Endothelial cell of umbilical vein (primary cell): ENCODE results near the gene FOXP1. TPM values are rescaled to one million over a fixed set of nuclear protein-coding genes. Genes with fewer than 3 reads are reported as not detected.

Source experiments
- BruUV-seq: library from RNA; stranded (reverse); fragments of 400-500 nt; replicated peaks from 2 replicates; lab custom pipeline; 2021; lab: Mats Ljungman, UMichigan
- CTCF ChIA-PET: fragments of 300-600, 350-600 bp; sonication (Branson Sonifier 250); formaldehyde crosslinking; loops from one replicate; lab custom pipeline; 2021; ENCODE audit warnings: antibody characterized with exemption, inconsistent platforms; lab: Charles Lee
- POLR2A ChIA-PET: fragments of 300-600, 350-600 bp; sonication (Branson Sonifier 250); formaldehyde crosslinking; loops from one replicate; lab custom pipeline; 2021; ENCODE audit warnings: antibody characterized with exemption, inconsistent platforms; lab: Charles Lee
- DNase-seq: peaks from one replicate; pipeline ENCODE4 v3.0.0-alpha.2; 2011; ENCODE audit warnings: low read depth, low spot score
- FAIRE-seq: peaks from 2 replicates; lab custom pipeline; 2011; peaks lifted over from hg19 to GRCh38; lab: Jason Lieb, UNC
- H2AFZ ChIP-seq: 2 replicates; pipeline ENCODE4 v1.6.0; 2012; ENCODE audit warnings: low read depth, low read length, control low read depth, inconsistent platforms
- H3K27ac ChIP-seq: 2 replicates; pipeline ENCODE4 v1.5.1; 2011; ENCODE audit warnings: low read depth, mild to moderate bottlenecking, control low read depth, low read length, moderate library complexity; ENCODE audit not compliant: insufficient read depth
- H3K27me3 ChIP-seq, 2 experiments: 2 replicates each; pipeline versions ENCODE4 v1.6.0 to v1.6.1; 2011; ENCODE audit warnings: low read length in 2 of 2, mixed read lengths in 1 of 2; ENCODE audit not compliant: control insufficient read depth in 2 of 2, insufficient read depth in 2 of 2
- H3K36me3 ChIP-seq, 2 experiments: 2 replicates in 1 of 2; 3 replicates in 1 of 2; pipeline ENCODE4 v1.5.1; 2011; ENCODE audit warnings: low read length in 2 of 2, mild to moderate bottlenecking in 1 of 2, moderate library complexity in 1 of 2; ENCODE audit not compliant: control insufficient read depth in 2 of 2, insufficient read depth in 2 of 2; ENCODE audit errors: extremely low read depth in 1 of 2
- H3K4me1 ChIP-seq: 3 replicates; pipeline ENCODE4 v1.5.1; 2011; ENCODE audit warnings: mild to moderate bottlenecking, low read length; ENCODE audit not compliant: control insufficient read depth, insufficient read depth; ENCODE audit errors: extremely low read depth
- H3K4me2 ChIP-seq: 2 replicates; pipeline ENCODE4 v1.6.1; 2011; ENCODE audit warnings: low read length, control low read depth, mixed read lengths; ENCODE audit not compliant: insufficient read depth
- H3K4me3 ChIP-seq, 3 experiments: fragments of 200-600 bp in 1 of 3; sonication (generic), shearing (Covaris generic) in 1 of 3; replicated peaks in 1 of 3; 2 replicates each; pipeline ENCODE4 v1.5.1; 2011 to 2016; ENCODE audit warnings: control low read depth in 3 of 3, low read length in 3 of 3, mild to moderate bottlenecking in 2 of 3, inconsistent platforms in 1 of 3, low read depth in 1 of 3, moderate library complexity in 1 of 3; ENCODE audit not compliant: insufficient read depth in 1 of 3
- H3K79me2 ChIP-seq: 2 replicates; pipeline ENCODE4 v1.6.0; 2012; ENCODE audit warnings: low read length, inconsistent platforms; ENCODE audit not compliant: control insufficient read depth, insufficient read depth
- H3K9ac ChIP-seq: replicated peaks from 2 replicates; pipeline ENCODE3; 2011; ENCODE audit warnings: low read length, control low read depth; ENCODE audit not compliant: insufficient read depth; ENCODE audit errors: extremely low read depth
- H3K9me1 ChIP-seq: replicated peaks from 3 replicates; pipeline ENCODE4 v1.6.0; 2011; ENCODE audit warnings: mild to moderate bottlenecking, low read length; ENCODE audit not compliant: control insufficient read depth, insufficient read depth; ENCODE audit errors: extremely low read depth
- H3K9me3 ChIP-seq: replicated peaks from 2 replicates; pipeline ENCODE4 v1.5.1; 2012; ENCODE audit warnings: low read length, inconsistent platforms; ENCODE audit not compliant: control insufficient read depth, insufficient read depth
- H4K20me1 ChIP-seq: replicated peaks from 2 replicates; pipeline ENCODE3; 2011; ENCODE audit warnings: mild to moderate bottlenecking, low read length; ENCODE audit not compliant: control insufficient read depth, insufficient read depth; ENCODE audit errors: extremely low read depth
- EZH2 ChIP-seq: IDR thresholded peaks from 2 replicates; pipeline ENCODE4 v1.6.1; 2012; ENCODE audit warnings: borderline replicate concordance, low read depth, mild to moderate bottlenecking, moderate library complexity, low read length, inconsistent platforms; ENCODE audit not compliant: severe bottlenecking
- FOS ChIP-seq: IDR thresholded peaks from 2 replicates; pipeline ENCODE4 v1.6.1; 2011; ENCODE audit warnings: mild to moderate bottlenecking, low read length, moderate library complexity, borderline replicate concordance; ENCODE audit not compliant: insufficient read depth
- GATA2 ChIP-seq: IDR thresholded peaks from 2 replicates; pipeline ENCODE4 v1.7.0; 2011; ENCODE audit warnings: low read depth, mild to moderate bottlenecking, moderate library complexity, mixed read lengths, low read length; ENCODE audit not compliant: insufficient read length, insufficient read depth
- JUN ChIP-seq: IDR thresholded peaks from 2 replicates; pipeline ENCODE4 v1.6.1; 2011; ENCODE audit warnings: borderline replicate concordance, low read depth; ENCODE audit not compliant: insufficient read length, insufficient read depth
- MAX ChIP-seq: IDR thresholded peaks from 2 replicates; pipeline ENCODE4 v1.6.1; 2011; ENCODE audit not compliant: insufficient read depth, insufficient read length
- MYC ChIP-seq: IDR thresholded peaks from one replicate; pipeline ENCODE4 v1.6.1; 2011; ENCODE audit warnings: mild to moderate bottlenecking, low read depth, low read length
- POLR2A ChIP-seq: IDR thresholded peaks from 2 replicates; pipeline ENCODE4 v1.6.1; 2012; ENCODE audit warnings: low read depth, mild to moderate bottlenecking, control low read depth, low read length
- POLR2AphosphoS5 ChIP-seq: IDR thresholded peaks from 2 replicates; pipeline ENCODE4 v1.6.1; 2012; ENCODE audit warnings: low read depth, mild to moderate bottlenecking, control low read depth, low read length, moderate library complexity; ENCODE audit not compliant: insufficient read depth
- dilution Hi-C: fragments of 300-500 bp; cut with MboI; formaldehyde crosslinking; loops from one replicate; pipeline ENCODE4 v1.15.0; 2019; ENCODE audit warnings: low sequenced_read_pairs; ENCODE audit not compliant: extremely low pct_ligation_motif_present
- intact Hi-C: fragments of 100-400 bp; cut with micrococcal nuclease; formaldehyde crosslinking; loops from one replicate; pipeline ENCODE4 v1.10.0; 2022
- polyA plus RNA-seq, 4 experiments: library from polyadenylated mRNA; depleted of rRNA in 3 of 4; stranded (reverse) in 3 of 4; unstranded in 1 of 4; fragments of >200 nt; gene quantifications; 2 replicates each; pipeline versions ENCODE4 v1.2.1 to v1.2.3, GENCODE V29; 2011 to 2012; ENCODE audit warnings: missing spikeins in 1 of 4
- total RNA-seq: library from RNA; stranded (reverse); gene quantifications from 2 replicates; pipeline ENCODE4 v1.2.3, GENCODE V29; 2021
- TF ChIP-seq, protein P1 (sequence below), 2 donors: IDR thresholded peaks; 1 replicate in 1 of 2; 2 replicates in 1 of 2; pipeline ENCODE4 v1.5.1; 2011; ENCODE audit warnings: low read length in 2 of 2, mild to moderate bottlenecking in 2 of 2, moderate library complexity in 2 of 2, control low read depth in 1 of 2, inconsistent platforms in 1 of 2, low read depth in 1 of 2; ENCODE audit not compliant: insufficient read depth in 1 of 2; ENCODE audit errors: extremely low read depth in 1 of 2

FOXP1 gene
- total and polyA plus RNA-seq, 2 donors (not counting 3 experiments of a cell fraction or from before 2014, with no cell fraction given), result 41.0 to 107 TPM

- no peak for DNase-seq
- intact Hi-C loops (no loop called here), dilution Hi-C loops (no loop called here)
- Histone ChIP-seq H3K9ac (no peak overlapping the region), H4K20me1 (no peaks in the 10 kb centered on the region), H3K4me3 (no peak overlapping the region), H3K9me3 (no peaks in the 10 kb centered on the region), H3K4me1 (no peaks in the 10 kb centered on the region), H3K79me2 (no peaks in the 10 kb centered on the region), H3K9me1 (no peaks in the 10 kb centered on the region), H3K27me3 (no peaks in the 10 kb centered on the region), H3K27ac (no peak overlapping the region), H3K36me3 (no peaks in the 10 kb centered on the region), H2AFZ (no peak overlapping the region), H3K4me2 (no peak overlapping the region)
- CTCF ChIA-PET, result interaction anchor here (0.7 kb wide), 1 partner anchor 87 kb away, joined by 3 read pairs; no protein-coding TSS in a partner anchor
- TF ChIP-seq, protein P1, sequence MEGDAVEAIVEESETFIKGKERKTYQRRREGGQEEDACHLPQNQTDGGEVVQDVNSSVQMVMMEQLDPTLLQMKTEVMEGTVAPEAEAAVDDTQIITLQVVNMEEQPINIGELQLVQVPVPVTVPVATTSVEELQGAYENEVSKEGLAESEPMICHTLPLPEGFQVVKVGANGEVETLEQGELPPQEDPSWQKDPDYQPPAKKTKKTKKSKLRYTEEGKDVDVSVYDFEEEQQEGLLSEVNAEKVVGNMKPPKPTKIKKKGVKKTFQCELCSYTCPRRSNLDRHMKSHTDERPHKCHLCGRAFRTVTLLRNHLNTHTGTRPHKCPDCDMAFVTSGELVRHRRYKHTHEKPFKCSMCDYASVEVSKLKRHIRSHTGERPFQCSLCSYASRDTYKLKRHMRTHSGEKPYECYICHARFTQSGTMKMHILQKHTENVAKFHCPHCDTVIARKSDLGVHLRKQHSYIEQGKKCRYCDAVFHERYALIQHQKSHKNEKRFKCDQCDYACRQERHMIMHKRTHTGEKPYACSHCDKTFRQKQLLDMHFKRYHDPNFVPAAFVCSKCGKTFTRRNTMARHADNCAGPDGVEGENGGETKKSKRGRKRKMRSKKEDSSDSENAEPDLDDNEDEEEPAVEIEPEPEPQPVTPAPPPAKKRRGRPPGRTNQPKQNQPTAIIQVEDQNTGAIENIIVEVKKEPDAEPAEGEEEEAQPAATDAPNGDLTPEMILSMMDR (IDR thresholded peaks at IDR 0.05; ENCODE audit: extremely low read depth in 1 of 2, insufficient read depth in 1 of 2, low read depth in 1 of 2, low read length in 2 of 2), result no peak
- TF ChIP-seq POLR2AphosphoS5, result no peak
- no peak for TF ChIP-seq POLR2A
- no peak for TF ChIP-seq MYC
- TF ChIP-seq JUN, result no peak
- no peak for TF ChIP-seq GATA2
- TF ChIP-seq FOS, result no peak
- TF ChIP-seq EZH2, result no peak
- no peak for TF ChIP-seq MAX
- POLR2A ChIA-PET, result no interaction called here
- BruUV-seq, result no TSS peak
- FAIRE-seq, result no peak
These were observed 656.3 kb downstream of the FOXP1 start for GRCh38 chr3:70927239-70927638.
